ENCODE data around the gene CHMP1A.

The CHMP1A gene

GRCh38 chr16:89602952-89603590 lies 54.4 kb downstream of the CHMP1A start:
- Histone ChIP-seq H3K4me2 (ENCODE audit: low read length) (no peak overlapping the region), H3K4ac (ENCODE audit: low read depth, low read length) (no peak overlapping the region), H4K91ac (ENCODE audit: low read depth, low read length) (no peak overlapping the region), H2BK5ac (ENCODE audit: low read depth, low read length, poor library complexity) (no peak overlapping the region), H3K79me2 (ENCODE audit: control insufficient read depth, insufficient read depth, low read length, poor library complexity) (no peaks in the 10 kb centered on the region), H4K12ac (ENCODE audit: low read depth, low read length) (no peak overlapping the region), H2AK5ac (ENCODE audit: low read length) (no peak overlapping the region), H3K27me3 (ENCODE audit: insufficient read depth, low read length) (no peaks in the 10 kb centered on the region), H3K18ac (ENCODE audit: low read length) (no peak overlapping the region), H2BK12ac (ENCODE audit: low read length) (no peak overlapping the region), H3K79me1 (ENCODE audit: low read length) (no peaks in the 10 kb centered on the region), H3K9me3 (ENCODE audit: insufficient read depth, low read depth, low read length) (peaks cover 9% of the 10 kb centered on the region), H3K9ac (ENCODE audit: low read length) (peak overlapping the region; percentile 31), H3K36me3 (ENCODE audit: control insufficient read depth in 1 of 2, insufficient read depth in 2 of 2, low read length in 2 of 2) (no peaks in the 10 kb centered on the region), H2BK120ac (ENCODE audit: insufficient read depth, low read length, poor library complexity) (no peak overlapping the region), H4K8ac (ENCODE audit: low read depth, low read length) (no peak overlapping the region), H3K14ac (ENCODE audit: low read length) (no peak overlapping the region), H3K27ac (ENCODE audit: low read depth, low read length) (no peak overlapping the region), H2AFZ (ENCODE audit: insufficient read depth, low read length, poor library complexity) (no peak overlapping the region), H3K4me3 (ENCODE audit: low read depth, low read length) (peak overlapping the region; percentile 50), H3K23ac (ENCODE audit: low read length) (no peak overlapping the region), H3K4me1 (ENCODE audit: control insufficient read depth in 1 of 2, insufficient read depth in 2 of 2, low read length in 2 of 2) (peaks cover 5 to 11% of the 10 kb centered on the region in 2 experiments)
- no CpG with 5 or more reads among the region's 5 CpGs for WGBS (ENCODE audit: extremely low coverage, insufficient coverage, insufficient read length)
- DNase-seq: no peak

GRCh38 chr16:89602273-89602951 lies 55.1 kb downstream of the CHMP1A start:
- H3K27me3 ChIP-seq (ENCODE audit: insufficient read depth, low read length): no peaks in the 10 kb centered on the region
- H3K4me1 ChIP-seq (ENCODE audit: control insufficient read depth in 1 of 2, insufficient read depth in 2 of 2, low read length in 2 of 2): peaks cover 5 to 11% of the 10 kb centered on the region in 2 experiments
- H2AFZ ChIP-seq (ENCODE audit: insufficient read depth, low read length, poor library complexity): no peak overlapping the region
- H4K12ac ChIP-seq (ENCODE audit: low read depth, low read length): no peak overlapping the region
- no peak overlapping the region for H3K27ac ChIP-seq (ENCODE audit: low read depth, low read length)
- H3K14ac ChIP-seq (ENCODE audit: low read length): no peak overlapping the region
- H2BK5ac ChIP-seq (ENCODE audit: low read depth, low read length, poor library complexity): no peak overlapping the region
- no peaks in the 10 kb centered on the region for H3K79me2 ChIP-seq (ENCODE audit: control insufficient read depth, insufficient read depth, low read length, poor library complexity)
- no peak overlapping the region for H2BK12ac ChIP-seq (ENCODE audit: low read length)
- no peak overlapping the region for H4K91ac ChIP-seq (ENCODE audit: low read depth, low read length)
- H3K36me3 ChIP-seq (ENCODE audit: control insufficient read depth in 1 of 2, insufficient read depth in 2 of 2, low read length in 2 of 2): no peaks in the 10 kb centered on the region
- H3K4ac ChIP-seq (ENCODE audit: low read depth, low read length): no peak overlapping the region
- peaks cover 9% of the 10 kb centered on the region for H3K9me3 ChIP-seq (ENCODE audit: insufficient read depth, low read depth, low read length)
- no peak overlapping the region for H3K23ac ChIP-seq (ENCODE audit: low read length)
- no peaks in the 10 kb centered on the region for H3K79me1 ChIP-seq (ENCODE audit: low read length)
- peak overlapping the region; percentile 50 for H3K4me3 ChIP-seq (ENCODE audit: low read depth, low read length)
- peak in 1 of 2 donors; percentile 23 for DNase-seq
- H4K8ac ChIP-seq (ENCODE audit: low read depth, low read length): no peak overlapping the region
- no peak overlapping the region for H3K18ac ChIP-seq (ENCODE audit: low read length)
- WGBS (ENCODE audit: extremely low coverage, insufficient coverage, insufficient read length): no CpG with 5 or more reads among the region's 22 CpGs
- H3K4me2 ChIP-seq (ENCODE audit: low read length): peak overlapping the region; percentile 26
- H2AK5ac ChIP-seq (ENCODE audit: low read length): no peak overlapping the region
- no peak overlapping the region for H2BK120ac ChIP-seq (ENCODE audit: insufficient read depth, low read length, poor library complexity)
- no peak overlapping the region for H3K9ac ChIP-seq (ENCODE audit: low read length)

- Histone ChIP-seq H4K91ac (ENCODE audit: low read depth, low read length) (no peak overlapping the region), H3K18ac (ENCODE audit: low read length) (no peak overlapping the region), H3K4me3 (ENCODE audit: low read depth, low read length) (no peak overlapping the region), H2BK120ac (ENCODE audit: insufficient read depth, low read length, poor library complexity) (no peak overlapping the region), H2AFZ (ENCODE audit: insufficient read depth, low read length, poor library complexity) (no peak overlapping the region), H3K79me2 (ENCODE audit: control insufficient read depth, insufficient read depth, low read length, poor library complexity) (no peaks in the 10 kb centered on the region), H3K27ac (ENCODE audit: low read depth, low read length) (no peak overlapping the region), H3K9ac (ENCODE audit: low read length) (no peak overlapping the region), H3K36me3 (ENCODE audit: control insufficient read depth in 1 of 2, insufficient read depth in 2 of 2, low read length in 2 of 2) (no peaks in the 10 kb centered on the region), H3K27me3 (ENCODE audit: insufficient read depth, low read length) (no peaks in the 10 kb centered on the region), H2AK5ac (ENCODE audit: low read length) (no peak overlapping the region), H3K14ac (ENCODE audit: low read length) (no peak overlapping the region), H3K4me2 (ENCODE audit: low read length) (no peak overlapping the region), H4K12ac (ENCODE audit: low read depth, low read length) (no peak overlapping the region), H4K8ac (ENCODE audit: low read depth, low read length) (no peak overlapping the region), H2BK12ac (ENCODE audit: low read length) (no peak overlapping the region), H3K9me3 (ENCODE audit: insufficient read depth, low read depth, low read length) (peaks cover 9% of the 10 kb centered on the region), H2BK5ac (ENCODE audit: low read depth, low read length, poor library complexity) (no peak overlapping the region), H3K79me1 (ENCODE audit: low read length) (no peaks in the 10 kb centered on the region), H3K23ac (ENCODE audit: low read length) (no peak overlapping the region), H3K4me1 (ENCODE audit: control insufficient read depth in 1 of 2, insufficient read depth in 2 of 2, low read length in 2 of 2) (peaks cover 5 to 11% of the 10 kb centered on the region in 2 experiments), H3K4ac (ENCODE audit: low read depth, low read length) (no peak overlapping the region)
- no peak for DNase-seq
- no CpG with 5 or more reads among the region's 22 CpGs for WGBS (ENCODE audit: extremely low coverage, insufficient coverage, insufficient read length)
These were observed 55.6 kb downstream of the CHMP1A start for GRCh38 chr16:89601906-89602272.

GRCh38 chr16:89600956-89601355 lies 56.6 kb downstream of the CHMP1A start:
- Histone ChIP-seq H2BK120ac (ENCODE audit: insufficient read depth, low read length, poor library complexity) (no peak overlapping the region), H4K91ac (ENCODE audit: low read depth, low read length) (no peak overlapping the region), H3K36me3 (ENCODE audit: control insufficient read depth in 1 of 2, insufficient read depth in 2 of 2, low read length in 2 of 2) (no peaks in the 10 kb centered on the region), H4K12ac (ENCODE audit: low read depth, low read length) (no peak overlapping the region), H3K27ac (ENCODE audit: low read depth, low read length) (no peak overlapping the region), H3K79me1 (ENCODE audit: low read length) (no peaks in the 10 kb centered on the region), H3K79me2 (ENCODE audit: control insufficient read depth, insufficient read depth, low read length, poor library complexity) (no peaks in the 10 kb centered on the region), H2AFZ (ENCODE audit: insufficient read depth, low read length, poor library complexity) (no peak overlapping the region), H2BK12ac (ENCODE audit: low read length) (no peak overlapping the region), H3K23ac (ENCODE audit: low read length) (no peak overlapping the region), H3K4me3 (ENCODE audit: low read depth, low read length) (no peak overlapping the region), H3K4me1 (ENCODE audit: control insufficient read depth in 1 of 2, insufficient read depth in 2 of 2, low read length in 2 of 2) (peaks cover 5 to 11% of the 10 kb centered on the region in 2 experiments), H3K18ac (ENCODE audit: low read length) (no peak overlapping the region), H4K8ac (ENCODE audit: low read depth, low read length) (no peak overlapping the region), H3K4me2 (ENCODE audit: low read length) (no peak overlapping the region), H3K14ac (ENCODE audit: low read length) (no peak overlapping the region), H2AK5ac (ENCODE audit: low read length) (no peak overlapping the region), H2BK5ac (ENCODE audit: low read depth, low read length, poor library complexity) (no peak overlapping the region), H3K27me3 (ENCODE audit: insufficient read depth, low read length) (no peaks in the 10 kb centered on the region), H3K4ac (ENCODE audit: low read depth, low read length) (no peak overlapping the region), H3K9ac (ENCODE audit: low read length) (no peak overlapping the region), H3K9me3 (ENCODE audit: insufficient read depth, low read depth, low read length) (peaks cover 9% of the 10 kb centered on the region)
- no CpG with 5 or more reads among the region's 8 CpGs for WGBS (ENCODE audit: extremely low coverage, insufficient coverage, insufficient read length)
- DNase-seq: peak in 1 of 2 donors; percentile 19

Data from trophoblast cell (in vitro differentiated cells and primary cell).